ENCODE measurements around the gene ACTL6B.

GRCh38 chr7:100630066-100630465, 26.2 kb downstream of the ACTL6B start:
- TF ChIP-seq BRD9 (IDR thresholded peaks at IDR 0.05; ENCODE audit: low read depth, partially characterized antibody) (no peak), POLR2A (conservative IDR thresholded peaks at IDR 0.05) (no peak), ZNF146 (CRISPR knock-in tag; IDR thresholded peaks at IDR 0.05; ENCODE audit: unreplicated experiment) (no peak), FOXM1 (IDR thresholded peaks at IDR 0.05; ENCODE audit: low read depth) (no peak), FOXM1 (CRISPR knock-in tag; IDR thresholded peaks at IDR 0.05; ENCODE audit: low read depth) (no peak), KLF16 (IDR thresholded peaks at IDR 0.05) (no peak), NBN (IDR thresholded peaks at IDR 0.05; ENCODE audit: low read depth) (no peak), SRF (CRISPR knock-in tag; IDR thresholded peaks at IDR 0.05) (no peak), KHSRP (IDR thresholded peaks at IDR 0.05) (no peak), ELF1 (tag; IDR thresholded peaks at IDR 0.05) (no peak), EP300 (IDR thresholded peaks at IDR 0.05; ENCODE audit: low read length) (no peak)
- TF ChIP-seq, protein P1, sequence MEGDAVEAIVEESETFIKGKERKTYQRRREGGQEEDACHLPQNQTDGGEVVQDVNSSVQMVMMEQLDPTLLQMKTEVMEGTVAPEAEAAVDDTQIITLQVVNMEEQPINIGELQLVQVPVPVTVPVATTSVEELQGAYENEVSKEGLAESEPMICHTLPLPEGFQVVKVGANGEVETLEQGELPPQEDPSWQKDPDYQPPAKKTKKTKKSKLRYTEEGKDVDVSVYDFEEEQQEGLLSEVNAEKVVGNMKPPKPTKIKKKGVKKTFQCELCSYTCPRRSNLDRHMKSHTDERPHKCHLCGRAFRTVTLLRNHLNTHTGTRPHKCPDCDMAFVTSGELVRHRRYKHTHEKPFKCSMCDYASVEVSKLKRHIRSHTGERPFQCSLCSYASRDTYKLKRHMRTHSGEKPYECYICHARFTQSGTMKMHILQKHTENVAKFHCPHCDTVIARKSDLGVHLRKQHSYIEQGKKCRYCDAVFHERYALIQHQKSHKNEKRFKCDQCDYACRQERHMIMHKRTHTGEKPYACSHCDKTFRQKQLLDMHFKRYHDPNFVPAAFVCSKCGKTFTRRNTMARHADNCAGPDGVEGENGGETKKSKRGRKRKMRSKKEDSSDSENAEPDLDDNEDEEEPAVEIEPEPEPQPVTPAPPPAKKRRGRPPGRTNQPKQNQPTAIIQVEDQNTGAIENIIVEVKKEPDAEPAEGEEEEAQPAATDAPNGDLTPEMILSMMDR (IDR thresholded peaks at IDR 0.05 in 2 of 3, conservative IDR thresholded peaks at IDR 0.05 in 1 of 3; ENCODE audit: insufficient read depth in 2 of 3, low read depth in 1 of 3, low read length in 3 of 3) = no peak
- TF ChIP-seq, protein P2, sequence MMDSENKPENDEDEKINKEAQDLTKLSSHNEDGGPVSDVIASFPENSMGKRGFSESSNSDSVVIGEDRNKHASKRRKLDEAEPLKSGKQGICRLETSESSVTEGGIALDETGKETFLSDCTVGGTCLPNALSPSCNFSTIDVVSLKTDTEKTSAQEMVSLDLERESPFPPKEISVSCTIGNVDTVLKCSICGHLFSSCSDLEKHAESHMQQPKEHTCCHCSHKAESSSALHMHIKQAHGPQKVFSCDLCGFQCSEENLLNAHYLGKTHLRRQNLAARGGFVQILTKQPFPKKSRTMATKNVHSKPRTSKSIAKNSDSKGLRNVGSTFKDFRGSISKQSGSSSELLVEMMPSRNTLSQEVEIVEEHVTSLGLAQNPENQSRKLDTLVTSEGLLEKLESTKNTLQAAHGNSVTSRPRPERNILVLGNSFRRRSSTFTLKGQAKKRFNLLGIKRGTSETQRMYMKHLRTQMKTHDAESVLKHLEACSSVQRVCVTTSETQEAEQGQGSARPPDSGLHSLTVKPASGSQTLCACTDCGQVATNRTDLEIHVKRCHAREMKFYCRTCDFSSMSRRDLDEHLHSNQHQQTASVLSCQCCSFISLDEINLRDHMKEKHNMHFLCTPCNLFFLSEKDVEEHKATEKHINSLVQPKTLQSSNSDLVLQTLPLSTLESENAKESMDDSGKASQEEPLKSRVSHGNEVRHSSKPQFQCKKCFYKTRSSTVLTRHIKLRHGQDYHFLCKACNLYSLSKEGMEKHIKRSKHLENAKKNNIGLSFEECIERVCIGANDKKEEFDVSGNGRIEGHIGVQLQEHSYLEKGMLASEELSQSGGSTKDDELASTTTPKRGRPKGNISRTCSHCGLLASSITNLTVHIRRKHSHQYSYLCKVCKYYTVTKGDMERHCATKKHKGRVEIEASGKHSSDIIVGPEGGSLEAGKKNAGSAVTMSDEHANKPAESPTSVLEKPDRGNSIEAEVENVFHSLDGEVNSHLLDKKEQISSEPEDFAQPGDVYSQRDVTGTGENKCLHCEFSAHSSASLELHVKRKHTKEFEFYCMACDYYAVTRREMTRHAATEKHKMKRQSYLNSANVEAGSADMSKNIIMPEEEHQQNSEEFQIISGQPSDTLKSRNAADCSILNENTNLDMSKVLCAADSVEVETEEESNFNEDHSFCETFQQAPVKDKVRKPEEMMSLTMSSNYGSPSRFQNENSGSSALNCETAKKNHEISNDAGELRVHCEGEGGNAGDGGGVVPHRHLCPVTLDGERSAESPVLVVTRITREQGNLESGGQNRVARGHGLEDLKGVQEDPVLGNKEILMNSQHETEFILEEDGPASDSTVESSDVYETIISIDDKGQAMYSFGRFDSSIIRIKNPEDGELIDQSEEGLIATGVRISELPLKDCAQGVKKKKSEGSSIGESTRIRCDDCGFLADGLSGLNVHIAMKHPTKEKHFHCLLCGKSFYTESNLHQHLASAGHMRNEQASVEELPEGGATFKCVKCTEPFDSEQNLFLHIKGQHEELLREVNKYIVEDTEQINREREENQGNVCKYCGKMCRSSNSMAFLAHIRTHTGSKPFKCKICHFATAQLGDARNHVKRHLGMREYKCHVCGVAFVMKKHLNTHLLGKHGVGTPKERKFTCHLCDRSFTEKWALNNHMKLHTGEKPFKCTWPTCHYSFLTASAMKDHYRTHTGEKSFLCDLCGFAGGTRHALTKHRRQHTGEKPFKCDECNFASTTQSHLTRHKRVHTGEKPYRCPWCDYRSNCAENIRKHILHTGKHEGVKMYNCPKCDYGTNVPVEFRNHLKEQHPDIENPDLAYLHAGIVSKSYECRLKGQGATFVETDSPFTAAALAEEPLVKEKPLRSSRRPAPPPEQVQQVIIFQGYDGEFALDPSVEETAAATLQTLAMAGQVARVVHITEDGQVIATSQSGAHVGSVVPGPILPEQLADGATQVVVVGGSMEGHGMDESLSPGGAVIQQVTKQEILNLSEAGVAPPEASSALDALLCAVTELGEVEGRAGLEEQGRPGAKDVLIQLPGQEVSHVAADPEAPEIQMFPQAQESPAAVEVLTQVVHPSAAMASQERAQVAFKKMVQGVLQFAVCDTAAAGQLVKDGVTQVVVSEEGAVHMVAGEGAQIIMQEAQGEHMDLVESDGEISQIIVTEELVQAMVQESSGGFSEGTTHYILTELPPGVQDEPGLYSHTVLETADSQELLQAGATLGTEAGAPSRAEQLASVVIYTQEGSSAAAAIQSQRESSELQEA (IDR thresholded peaks at IDR 0.05; ENCODE audit: low read depth) = no peak
- TF ChIP-seq, protein P3, sequence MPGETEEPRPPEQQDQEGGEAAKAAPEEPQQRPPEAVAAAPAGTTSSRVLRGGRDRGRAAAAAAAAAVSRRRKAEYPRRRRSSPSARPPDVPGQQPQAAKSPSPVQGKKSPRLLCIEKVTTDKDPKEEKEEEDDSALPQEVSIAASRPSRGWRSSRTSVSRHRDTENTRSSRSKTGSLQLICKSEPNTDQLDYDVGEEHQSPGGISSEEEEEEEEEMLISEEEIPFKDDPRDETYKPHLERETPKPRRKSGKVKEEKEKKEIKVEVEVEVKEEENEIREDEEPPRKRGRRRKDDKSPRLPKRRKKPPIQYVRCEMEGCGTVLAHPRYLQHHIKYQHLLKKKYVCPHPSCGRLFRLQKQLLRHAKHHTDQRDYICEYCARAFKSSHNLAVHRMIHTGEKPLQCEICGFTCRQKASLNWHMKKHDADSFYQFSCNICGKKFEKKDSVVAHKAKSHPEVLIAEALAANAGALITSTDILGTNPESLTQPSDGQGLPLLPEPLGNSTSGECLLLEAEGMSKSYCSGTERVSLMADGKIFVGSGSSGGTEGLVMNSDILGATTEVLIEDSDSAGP (CRISPR knock-in tag; IDR thresholded peaks at IDR 0.05) = no peak

Data from K562 (cell line).